WI38 (cell line): ENCODE results near the gene ZBTB25.
"Not testable (repeated sequence)": the region's sequence is repeated elsewhere in the genome, so short reads cannot be mapped to it uniquely, and the experiment has no call there.

Experiments
- H3K4me3 ChIP-seq: 2 replicates; pipeline ENCODE4 v1.5.1; 2011; ENCODE audit warnings: low read depth, mild to moderate bottlenecking, control low read depth, low read length
- CTCF ChIP-seq: IDR thresholded peaks from 2 replicates; pipeline ENCODE4 v1.5.1; 2012; ENCODE audit warnings: low read depth, mild to moderate bottlenecking, control low read depth, low read length

Gene ZBTB25

GRCh38 chr14:64522591-64523355 lies 19.1 kb upstream of the ZBTB25 start:
- no peak for TF ChIP-seq CTCF
- no peak overlapping the region for H3K4me3 ChIP-seq

GRCh38 chr14:64520699-64521098 lies 17.1 kb upstream of the ZBTB25 start:
- H3K4me3 ChIP-seq = no peak overlapping the region

GRCh38 chr14:64518229-64518628 lies 14.6 kb upstream of the ZBTB25 start:
- TF ChIP-seq CTCF = no peak
- no peak overlapping the region for H3K4me3 ChIP-seq

More at GRCh38 chr14:64520699-64521098, 17.1 kb upstream of the ZBTB25 start:
- TF ChIP-seq CTCF = no peak

GRCh38 chr14:64517667-64518066 lies 14.0 kb upstream of the ZBTB25 start:
- H3K4me3 ChIP-seq = not testable (repeated sequence)

GRCh38 chr14:64516969-64517368 lies 13.3 kb upstream of the ZBTB25 start:
- H3K4me3 ChIP-seq = no peak overlapping the region

GRCh38 chr14:64515053-64515452 lies 11.4 kb upstream of the ZBTB25 start:
- no peak for TF ChIP-seq CTCF
- H3K4me3 ChIP-seq = no peak overlapping the region

More at GRCh38 chr14:64516969-64517368, 13.3 kb upstream of the ZBTB25 start:
- no peak for TF ChIP-seq CTCF

GRCh38 chr14:64513271-64513670 lies 9.6 kb upstream of the ZBTB25 start:
- no peak for TF ChIP-seq CTCF
- no peak overlapping the region for H3K4me3 ChIP-seq
